Activated CD8-positive, alpha-beta memory T cell treated with anti-CD3 and anti-CD28 coated beads, Interleukin-2, amount 50 U/mL, for 4 hours (primary cell): ENCODE data around the gene PLEKHS1.
"Not testable (repeated sequence)": the region's sequence is repeated elsewhere in the genome, so short reads cannot be mapped to it uniquely, and the experiment has no call there.

Experiments
- DNase-seq: peaks from one replicate; pipeline ENCODE4 v3.0.0-alpha.2; 2020

PLEKHS1 gene

GRCh38 chr10:113742466-113742865 is 9.0 kb upstream of the PLEKHS1 start:
- DNase-seq, result no peak

DNA sequence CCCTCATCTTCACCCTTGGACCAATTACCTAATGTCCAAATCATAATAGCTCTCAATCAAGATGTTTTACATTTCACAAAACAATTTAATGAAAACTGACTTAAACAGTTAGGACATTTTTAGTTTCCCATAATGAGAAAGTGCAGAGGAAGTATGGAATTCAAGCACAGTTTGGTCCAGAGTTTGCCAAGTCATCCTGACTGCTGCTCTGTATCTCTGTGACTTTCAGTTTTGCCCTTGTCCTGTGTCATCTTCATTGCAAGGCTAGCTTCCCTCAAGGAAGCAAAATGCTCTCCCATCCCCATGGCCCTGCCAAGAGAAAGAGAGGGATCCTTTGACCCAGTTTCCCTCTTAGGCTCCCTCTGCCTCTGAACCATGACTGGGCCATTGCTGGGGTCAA is 7.9 kb upstream of the PLEKHS1 start:
- no peak for DNase-seq

- no peak for DNase-seq
These were observed 6.1 kb upstream of the PLEKHS1 start for GRCh38 chr10:113745374-113745773.

GRCh38 chr10:113746217-113746957 is 5.1 kb upstream of the PLEKHS1 start:
- no peak for DNase-seq

DNA sequence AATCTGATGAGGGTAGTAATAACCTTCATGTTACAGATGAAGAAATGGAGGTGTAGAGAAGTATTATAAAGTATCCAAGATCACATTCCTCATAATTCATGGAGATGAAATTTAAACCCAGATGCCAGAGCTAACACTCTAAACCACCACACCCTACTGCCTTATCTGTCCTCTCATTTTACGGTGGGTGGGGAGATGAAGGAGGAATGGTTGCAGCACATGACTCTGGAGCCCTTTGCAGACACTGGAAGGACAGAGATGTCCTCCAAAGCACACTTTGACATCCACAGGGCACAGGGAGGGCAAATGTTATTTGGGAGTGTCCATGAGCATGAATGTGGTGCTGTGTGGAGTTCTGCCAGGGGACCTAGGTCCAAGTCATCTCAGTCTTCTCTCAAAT is 1.1 kb downstream of the PLEKHS1 start:
- DNase-seq, result no peak

- DNase-seq, result no peak
These were observed 1.7 kb downstream of the PLEKHS1 start for GRCh38 chr10:113753020-113753692.

DNA sequence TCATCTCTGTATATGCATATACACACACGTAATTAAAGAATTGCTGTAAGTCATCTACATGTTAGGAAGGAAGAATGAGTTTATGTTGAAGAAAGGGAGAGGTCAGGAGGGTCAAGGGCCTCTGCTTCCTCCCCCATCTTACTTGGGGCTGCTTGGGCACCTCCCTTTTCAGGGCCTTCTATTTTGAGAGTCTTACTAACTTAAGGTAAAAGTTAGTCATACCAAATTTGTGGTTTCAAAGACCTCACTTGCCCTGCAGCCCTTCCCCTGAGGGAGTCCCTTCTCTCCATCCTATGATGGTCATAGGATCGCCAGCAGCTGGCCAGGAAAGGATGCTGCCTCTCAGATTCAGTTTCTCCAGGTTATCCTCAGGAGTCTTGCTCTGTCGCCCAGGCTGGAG is 2.6 kb downstream of the PLEKHS1 start:
- DNase-seq, result no peak

- DNase-seq, result no peak
These were observed 3.3 kb downstream of the PLEKHS1 start for GRCh38 chr10:113754768-113755167.

DNA sequence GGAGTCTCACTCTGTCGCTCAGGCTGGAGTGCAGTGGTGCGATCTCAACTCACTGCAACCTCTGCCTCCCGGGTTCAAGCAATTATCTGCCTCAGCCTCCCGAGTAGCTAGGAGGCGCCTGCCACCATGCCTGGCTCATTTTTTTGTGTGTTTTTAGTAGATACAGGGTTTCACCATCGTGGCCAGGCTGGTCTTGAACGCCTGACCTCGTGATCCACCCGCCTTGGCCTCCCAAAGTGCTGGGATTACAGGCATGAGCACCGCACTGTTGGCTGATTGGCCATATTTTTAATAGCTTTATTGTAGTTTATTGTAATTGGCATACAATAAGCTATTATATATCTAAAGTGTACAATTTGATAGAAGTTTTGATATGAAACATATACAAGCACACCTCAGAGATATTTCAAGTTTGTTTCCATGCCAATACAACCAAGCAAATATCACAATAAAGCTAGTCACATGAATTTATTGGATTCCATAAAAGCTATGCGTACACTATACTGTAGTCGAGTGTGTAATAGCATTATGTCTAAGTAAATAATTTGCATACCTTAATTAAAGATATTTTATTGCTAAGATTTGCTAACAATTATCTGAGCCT is 5.6 kb downstream of the PLEKHS1 start:
- no peak for DNase-seq

DNA sequence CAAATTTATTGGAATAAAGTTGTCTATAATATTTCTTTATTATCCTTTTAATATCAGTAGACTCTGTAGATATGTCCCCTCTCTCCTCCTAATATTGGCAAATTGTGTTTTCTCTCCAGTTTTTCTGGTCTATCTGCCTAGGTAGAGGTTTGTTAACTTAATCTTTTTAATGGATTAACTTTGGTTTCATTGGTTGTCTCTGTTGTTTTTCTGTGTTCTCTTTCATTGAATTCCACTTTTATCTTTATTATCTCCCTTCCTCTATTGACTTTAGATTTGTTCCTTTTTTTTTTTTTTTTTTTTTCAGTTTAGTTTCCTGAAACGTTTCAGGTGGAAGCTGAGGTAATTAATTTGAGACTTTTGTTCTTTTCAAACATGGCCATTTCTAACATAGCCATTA is 10.6 kb downstream of the PLEKHS1 start:
- DNase-seq, result no peak

DNA sequence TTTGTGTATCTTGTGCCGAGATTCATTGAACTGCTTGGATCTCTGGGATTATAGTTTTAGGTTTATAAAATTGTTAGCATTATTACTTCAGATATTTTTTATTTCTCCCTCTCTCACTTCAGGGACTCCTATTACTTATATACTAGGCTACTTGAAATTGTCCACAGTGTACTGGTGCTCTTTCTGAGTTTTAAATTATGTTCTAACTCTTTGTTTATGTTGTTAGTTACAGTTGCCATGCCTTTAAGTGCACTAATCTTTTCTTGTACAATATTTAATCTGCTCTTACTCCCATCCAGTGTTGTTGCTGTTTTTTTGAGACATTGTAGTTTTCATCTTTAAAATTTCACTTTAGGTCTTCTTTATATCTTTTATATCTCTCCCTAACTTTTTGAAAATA is 13.1 kb downstream of the PLEKHS1 start:
- no peak for DNase-seq

- no peak for DNase-seq
These were observed 14.4 kb downstream of the PLEKHS1 start for GRCh38 chr10:113765910-113766309.

GRCh38 chr10:113767222-113767621 is 15.7 kb downstream of the PLEKHS1 start:
- no peak for DNase-seq

GRCh38 chr10:113770346-113770745 is 18.9 kb downstream of the PLEKHS1 start:
- no peak for DNase-seq

DNA sequence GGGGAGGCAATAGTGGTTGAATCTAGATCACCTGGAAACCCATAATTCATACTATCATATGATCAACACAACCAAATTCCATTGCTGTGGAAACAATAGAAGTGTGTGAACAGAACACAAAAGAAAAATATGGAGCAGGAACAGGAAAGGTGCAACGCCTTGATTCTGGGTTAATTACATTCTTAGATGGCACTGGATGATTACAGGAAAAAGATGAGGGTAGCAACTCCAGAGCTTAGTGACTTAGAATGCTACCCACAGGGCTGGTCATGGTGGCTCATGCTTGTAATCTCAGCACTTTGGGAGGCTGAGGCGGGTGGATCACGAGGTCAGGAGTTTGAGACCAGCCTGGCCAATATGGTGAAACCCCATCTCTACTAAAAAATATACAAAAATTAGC is 19.6 kb downstream of the PLEKHS1 start:
- DNase-seq, result not testable (repeated sequence)

DNA sequence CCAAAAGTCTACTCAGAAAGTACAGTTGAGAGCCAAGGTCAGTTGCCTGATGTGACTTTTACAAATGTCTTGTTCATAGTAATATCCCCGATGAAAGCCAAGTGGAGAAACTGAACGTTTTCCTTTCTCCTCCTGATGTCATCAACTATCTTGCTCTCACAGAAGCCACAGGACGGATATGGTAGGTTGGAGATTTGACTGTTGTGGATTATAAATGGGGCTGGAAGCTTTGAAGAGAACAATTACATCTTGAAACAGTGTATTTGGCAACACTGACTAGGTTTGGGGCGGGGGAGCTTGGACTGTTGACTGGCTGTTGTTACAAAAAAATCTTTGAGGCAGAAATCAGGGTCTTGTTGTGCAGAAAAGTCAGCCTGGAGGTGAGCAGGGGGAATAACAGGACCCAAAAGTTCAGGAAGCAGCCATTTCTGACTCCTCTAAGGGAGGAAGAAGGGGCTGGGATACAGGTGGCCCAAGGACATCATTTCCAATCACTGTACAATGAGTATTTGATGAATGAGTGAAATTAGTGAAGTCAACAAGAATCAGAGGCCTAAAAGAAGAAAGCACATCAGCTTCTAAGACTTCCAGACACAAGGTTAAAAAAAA is 24.3 kb downstream of the PLEKHS1 start:
- no peak for DNase-seq

- DNase-seq, result no peak
These were observed 25.1 kb downstream of the PLEKHS1 start for GRCh38 chr10:113776553-113776952.

DNA sequence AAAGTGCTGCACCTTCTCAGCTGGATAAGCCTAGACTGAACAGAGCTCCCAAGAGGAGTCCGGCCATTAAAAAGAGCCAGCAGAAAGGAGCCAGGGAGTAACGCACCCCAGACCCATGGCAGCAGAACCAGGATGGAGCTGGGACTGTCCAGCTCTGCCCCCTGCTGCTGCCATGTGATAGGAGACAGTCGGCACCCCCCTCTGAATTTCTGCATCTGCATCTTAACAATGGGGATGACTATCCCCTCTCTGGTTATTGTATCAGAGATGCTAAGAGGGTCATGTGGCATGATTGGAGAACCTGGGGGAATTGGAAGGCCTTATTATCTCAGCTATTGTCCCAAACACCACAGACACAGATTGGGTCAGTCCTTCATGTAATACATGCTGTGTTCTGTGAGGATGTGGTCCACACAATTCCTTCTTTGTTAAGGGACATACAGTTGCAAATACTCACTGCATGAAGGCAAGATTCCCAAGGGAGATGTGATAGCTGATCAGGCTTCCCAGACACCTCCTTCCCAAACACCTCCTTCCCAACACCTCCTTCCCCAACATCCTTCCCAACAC is 29.3 kb downstream of the PLEKHS1 start:
- no peak for DNase-seq

DNA sequence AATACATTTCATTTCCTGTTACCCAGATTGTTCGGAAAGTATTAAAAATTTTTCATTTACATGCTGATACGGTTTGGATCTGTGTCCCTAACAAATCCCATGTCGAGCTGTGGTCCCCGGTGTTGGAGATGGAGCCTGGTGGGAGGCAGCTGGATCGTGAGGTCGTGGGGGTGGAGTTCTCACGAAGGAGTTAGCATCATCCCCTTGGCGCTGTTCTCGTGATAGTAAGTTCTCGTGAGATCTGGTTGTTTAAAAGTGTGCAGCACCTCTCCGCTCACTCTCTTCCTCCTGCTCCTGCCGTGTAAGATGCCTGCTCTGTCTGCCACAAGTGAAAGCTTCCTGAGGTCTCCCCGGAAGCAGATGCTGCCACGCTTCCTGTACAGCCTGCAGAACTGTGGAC is 30.9 kb downstream of the PLEKHS1 start:
- no peak for DNase-seq

DNA sequence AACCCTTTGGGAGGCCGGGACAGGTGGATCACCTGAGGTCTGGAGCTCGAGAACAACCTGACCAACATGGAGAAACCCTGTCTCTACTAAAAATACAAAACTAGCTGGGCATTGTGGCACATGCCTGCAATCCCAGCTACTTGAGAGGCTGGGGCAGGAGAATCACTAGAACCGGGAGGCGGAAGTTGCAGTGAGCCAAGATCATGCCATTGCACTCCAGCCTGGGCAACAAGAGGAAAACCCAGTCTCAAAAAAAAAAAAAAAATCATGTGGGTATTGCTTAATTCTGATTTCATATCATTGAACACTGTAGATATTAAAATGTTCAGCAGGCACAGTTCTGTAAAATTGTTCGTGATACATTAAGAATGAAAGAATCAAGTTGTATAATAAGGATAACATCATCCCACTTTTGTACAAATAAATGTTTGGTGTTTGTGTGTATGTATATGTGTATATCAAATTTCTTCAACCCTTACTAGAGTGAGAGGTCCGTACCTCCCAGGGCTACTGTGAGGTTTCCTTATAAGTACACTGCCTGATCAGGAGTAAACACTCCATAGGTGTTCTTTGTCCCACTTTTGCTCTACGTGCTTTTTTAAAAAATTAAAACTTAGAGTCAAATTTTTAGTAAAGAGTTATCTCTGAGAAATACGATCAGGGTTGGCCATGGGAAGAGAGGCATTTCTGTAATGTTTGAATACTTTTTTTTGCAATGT is 31.7 kb downstream of the PLEKHS1 start:
- DNase-seq, result no peak

DNA sequence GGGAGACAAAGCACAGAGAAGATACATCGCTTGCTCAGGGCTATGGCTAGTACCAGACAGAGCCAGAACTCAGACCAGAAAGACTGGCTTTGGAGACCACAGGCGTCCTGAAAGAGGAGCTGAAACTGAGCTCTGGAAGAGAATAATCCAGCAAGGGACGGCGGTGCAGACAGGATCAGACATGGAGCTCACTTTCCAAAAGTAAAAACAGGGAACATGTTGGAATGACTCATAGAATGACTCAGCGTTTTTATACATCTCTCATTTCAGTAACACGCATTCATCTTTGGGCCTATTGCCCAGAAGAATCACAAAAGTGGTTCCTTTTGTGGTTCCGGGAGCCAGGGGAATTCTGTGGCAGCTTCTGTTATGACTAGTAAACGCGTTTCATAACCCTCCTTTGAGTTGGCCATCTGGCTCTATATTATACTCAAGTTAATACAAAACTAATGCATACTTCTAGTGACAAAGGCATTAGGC is 37.2 kb downstream of the PLEKHS1 start:
- no peak for DNase-seq

- no peak for DNase-seq
These were observed 40.2 kb downstream of the PLEKHS1 start for GRCh38 chr10:113791691-113792090.

GRCh38 chr10:113801569-113801968 is 50.1 kb downstream of the PLEKHS1 start:
- DNase-seq, result no peak
